NT2/D1 (cell line): ENCODE measurements around the gene COMMD2.
A peak's percentile ranks its signal among the peaks of the same experiment; 100 is the strongest.

Experiments
- DNase-seq: peaks from one replicate; pipeline ENCODE4 v3.0.0-alpha.2; 2011; ENCODE audit warnings: low read depth, low spot score
- H3K27me3 ChIP-seq: 2 replicates; pipeline ENCODE4 v1.6.0; 2011; ENCODE audit warnings: mild to moderate bottlenecking; ENCODE audit not compliant: insufficient read length, insufficient read depth
- H3K36me3 ChIP-seq: 2 replicates; pipeline ENCODE4 v1.6.1; 2011; ENCODE audit warnings: mild to moderate bottlenecking, low read length, mixed read lengths; ENCODE audit not compliant: insufficient read depth, insufficient read length
- H3K4me1 ChIP-seq: 2 replicates; pipeline ENCODE4 v1.5.1; 2011; ENCODE audit not compliant: insufficient read depth, insufficient read length
- H3K4me3 ChIP-seq: 2 replicates; pipeline ENCODE4 v1.5.1; 2011; ENCODE audit warnings: low read depth; ENCODE audit not compliant: insufficient read length
- H3K9ac ChIP-seq: 2 replicates; pipeline ENCODE4 v1.6.0; 2011; ENCODE audit warnings: low read depth; ENCODE audit not compliant: insufficient read length
- H3K9me3 ChIP-seq: 2 replicates; pipeline ENCODE4 v1.5.1; 2011; ENCODE audit warnings: mild to moderate bottlenecking, low read length; ENCODE audit not compliant: insufficient read depth
- SUZ12 ChIP-seq: IDR thresholded peaks from 2 replicates; pipeline ENCODE4 v1.6.1; 2011; ENCODE audit not compliant: insufficient read length, insufficient read depth; ENCODE audit errors: extremely low read depth
- YY1 ChIP-seq: IDR thresholded peaks from 2 replicates; pipeline ENCODE4 v1.6.1; 2011; ENCODE audit not compliant: insufficient read length, insufficient read depth
- ZNF274 ChIP-seq: IDR thresholded peaks from 2 replicates; pipeline ENCODE4 v1.6.1; 2011; ENCODE audit warnings: mild to moderate bottlenecking, low read depth, low read length

The COMMD2 gene

GRCh38 chr3:149772861-149773260, 20.6 kb upstream of the COMMD2 start:
- H3K4me1 ChIP-seq = peaks cover 3% of the 10 kb centered on the region
- no peaks in the 10 kb centered on the region for H3K9me3 ChIP-seq
- no peak for DNase-seq
- no peak for TF ChIP-seq ZNF274
- no peak for TF ChIP-seq YY1
- TF ChIP-seq SUZ12 = no peak
- no peak overlapping the region for H3K4me3 ChIP-seq
- H3K9ac ChIP-seq = no peak overlapping the region
- no peaks in the 10 kb centered on the region for H3K36me3 ChIP-seq
- no peaks in the 10 kb centered on the region for H3K27me3 ChIP-seq

GRCh38 chr3:149771652-149772271, 19.5 kb upstream of the COMMD2 start:
- Histone ChIP-seq H3K36me3 (no peaks in the 10 kb centered on the region), H3K9me3 (no peaks in the 10 kb centered on the region), H3K4me1 (peaks cover 3% of the 10 kb centered on the region), H3K4me3 (no peak overlapping the region), H3K9ac (no peak overlapping the region), H3K27me3 (no peaks in the 10 kb centered on the region)
- DNase-seq = peak; percentile 49
- TF ChIP-seq YY1 = no peak
- no peak for TF ChIP-seq ZNF274
- no peak for TF ChIP-seq SUZ12

GRCh38 chr3:149770246-149770645, 18.0 kb upstream of the COMMD2 start:
- TF ChIP-seq YY1 (no peak), ZNF274 (no peak), SUZ12 (no peak)
- no peaks in the 10 kb centered on the region for H3K9me3 ChIP-seq
- H3K36me3 ChIP-seq = no peaks in the 10 kb centered on the region
- H3K9ac ChIP-seq = no peak overlapping the region
- H3K27me3 ChIP-seq = no peaks in the 10 kb centered on the region
- H3K4me3 ChIP-seq = no peak overlapping the region
- H3K4me1 ChIP-seq = peaks cover 3% of the 10 kb centered on the region
- no peak for DNase-seq

GRCh38 chr3:149768704-149769103, 16.4 kb upstream of the COMMD2 start:
- H3K27me3 ChIP-seq = no peaks in the 10 kb centered on the region
- no peaks in the 10 kb centered on the region for H3K36me3 ChIP-seq
- H3K9ac ChIP-seq = no peak overlapping the region
- H3K4me1 ChIP-seq = peaks cover 3% of the 10 kb centered on the region
- H3K9me3 ChIP-seq = no peaks in the 10 kb centered on the region
- TF ChIP-seq YY1 = no peak
- no peak for TF ChIP-seq SUZ12
- no peak for TF ChIP-seq ZNF274
- no peak for DNase-seq
- no peak overlapping the region for H3K4me3 ChIP-seq

GRCh38 chr3:149767720-149768119, 15.4 kb upstream of the COMMD2 start:
- Histone ChIP-seq H3K27me3 (no peaks in the 10 kb centered on the region), H3K4me1 (peaks cover 2% of the 10 kb centered on the region), H3K9me3 (no peaks in the 10 kb centered on the region), H3K4me3 (no peak overlapping the region), H3K36me3 (no peaks in the 10 kb centered on the region), H3K9ac (no peak overlapping the region)
- DNase-seq = no peak
- TF ChIP-seq SUZ12 (no peak), YY1 (no peak), ZNF274 (no peak)

GRCh38 chr3:149765762-149766334, 13.6 kb upstream of the COMMD2 start:
- Histone ChIP-seq H3K4me1 (no peaks in the 10 kb centered on the region), H3K4me3 (no peak overlapping the region), H3K9ac (no peak overlapping the region), H3K27me3 (no peaks in the 10 kb centered on the region), H3K9me3 (no peaks in the 10 kb centered on the region), H3K36me3 (no peaks in the 10 kb centered on the region)
- DNase-seq = no peak
- TF ChIP-seq SUZ12 = no peak
- TF ChIP-seq ZNF274 = no peak
- no peak for TF ChIP-seq YY1

GRCh38 chr3:149764302-149764701, 12.0 kb upstream of the COMMD2 start:
- no peaks in the 10 kb centered on the region for H3K9me3 ChIP-seq
- H3K36me3 ChIP-seq = no peaks in the 10 kb centered on the region
- no peak overlapping the region for H3K4me3 ChIP-seq
- H3K9ac ChIP-seq = no peak overlapping the region
- no peaks in the 10 kb centered on the region for H3K27me3 ChIP-seq
- TF ChIP-seq YY1 = no peak
- no peak for TF ChIP-seq ZNF274
- no peak for TF ChIP-seq SUZ12
- DNase-seq = no peak
- no peaks in the 10 kb centered on the region for H3K4me1 ChIP-seq

- Histone ChIP-seq H3K4me1 (no peaks in the 10 kb centered on the region), H3K9ac (no peak overlapping the region), H3K9me3 (no peaks in the 10 kb centered on the region), H3K4me3 (no peak overlapping the region), H3K36me3 (no peaks in the 10 kb centered on the region), H3K27me3 (no peaks in the 10 kb centered on the region)
- no peak for DNase-seq
- TF ChIP-seq ZNF274 (no peak), YY1 (no peak), SUZ12 (no peak)
Observed at GRCh38 chr3:149763565-149764195, 11.4 kb upstream of the COMMD2 start.
